Stimulated activated CD4-positive, alpha-beta T cell treated with anti-CD3 and anti-CD28 coated beads, Interleukin-12 subunit alpha, Interleukin-12 subunit beta, amount 100 ng/mL, for 24 hours (primary cell): Measurements from ENCODE around the gene APBA2.
"Not testable (repeated sequence)": the region's sequence is repeated elsewhere in the genome, so short reads cannot be mapped to it uniquely, and the experiment has no call there.

Source experiments
- DNase-seq, 2 experiments: peaks; one replicate each; pipeline ENCODE4 v3.0.0-alpha.2; 2020; ENCODE audit warnings: low read depth in 2 of 2

The APBA2 gene

GRCh38 chr15:29159771-29160455 lies 274.1 kb downstream of the APBA2 start:
- DNase-seq, result no peak

DNA sequence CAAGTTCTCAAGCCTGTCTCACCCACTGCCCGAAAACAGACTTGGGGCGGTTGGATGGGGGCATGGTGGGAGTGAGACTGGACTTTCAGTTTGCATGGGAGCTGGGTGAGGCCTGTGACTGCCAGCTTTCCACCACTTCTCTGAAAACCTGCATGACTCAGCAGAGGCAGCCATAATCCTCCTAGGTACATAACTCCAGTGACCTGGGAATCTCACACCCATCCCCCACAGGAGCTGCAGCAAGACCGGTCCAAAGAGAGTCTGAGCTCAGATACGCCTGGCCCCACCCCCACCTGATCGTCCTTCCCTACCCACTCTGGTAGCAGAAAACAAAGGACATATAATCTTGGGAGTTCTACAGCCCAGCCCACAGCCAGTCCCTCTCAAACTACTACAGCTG lies 276.6 kb downstream of the APBA2 start:
- no peak for DNase-seq

DNA sequence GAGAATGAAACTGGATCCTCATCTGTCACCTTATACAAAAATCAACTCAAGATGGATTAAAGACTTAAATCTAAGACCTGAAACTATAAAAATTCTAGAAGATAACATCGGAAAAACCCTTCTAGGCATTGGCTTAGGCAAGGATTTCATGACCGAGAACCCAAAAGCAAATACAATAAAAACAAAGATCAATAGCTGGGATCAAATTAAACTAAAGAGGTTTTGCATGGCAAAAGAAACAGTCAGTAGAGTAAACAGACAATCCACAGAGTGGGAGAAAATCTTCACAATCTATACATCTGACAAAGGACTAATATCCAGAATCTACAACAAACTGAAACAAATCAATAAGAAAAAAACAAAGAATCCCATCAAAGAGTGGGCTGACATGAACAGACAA lies 281.3 kb downstream of the APBA2 start:
- not testable (repeated sequence) for DNase-seq
